Calu3 (cell line): ENCODE results near the gene NKTR. TPM values are rescaled to one million over a fixed set of nuclear protein-coding genes. Genes with fewer than 3 reads are reported as not detected.

Experiments used
- BruUV-seq: library from RNA; stranded (reverse); fragments of 400-500 nt; replicated peaks from 2 replicates; lab custom pipeline; 2021; lab: Mats Ljungman, UMichigan
- CTCF ChIA-PET: fragments of 300-600 bp; sonication (Branson Sonifier 250); formaldehyde crosslinking; loops from one replicate; lab custom pipeline; 2022; ENCODE audit warnings: antibody characterized with exemption; lab: Charles Lee
- DNase-seq: peaks from one replicate; pipeline ENCODE4 v3.0.0; 2022
- H3K27ac Mint-ChIP-seq: one replicate; pipeline ENCODE4 v1.8.0; 2022; ENCODE audit warnings: mixed read lengths; ENCODE audit not compliant: unreplicated experiment
- H3K27me3 Mint-ChIP-seq: one replicate; pipeline ENCODE4 v1.8.0; 2022; ENCODE audit warnings: mixed read lengths; ENCODE audit not compliant: unreplicated experiment
- H3K36me3 Mint-ChIP-seq: one replicate; pipeline ENCODE4 v1.8.0; 2022; ENCODE audit warnings: mild to moderate bottlenecking, moderate library complexity, mixed read lengths; ENCODE audit not compliant: insufficient read depth, unreplicated experiment
- H3K4me1 Mint-ChIP-seq: one replicate; pipeline ENCODE4 v1.8.0; 2022; ENCODE audit warnings: mild to moderate bottlenecking, low read depth, mixed read lengths; ENCODE audit not compliant: unreplicated experiment
- H3K4me3 Mint-ChIP-seq: one replicate; pipeline ENCODE4 v1.8.0; 2022; ENCODE audit warnings: mild to moderate bottlenecking, low read depth, moderate library complexity, mixed read lengths; ENCODE audit not compliant: unreplicated experiment
- H3K9me3 Mint-ChIP-seq: one replicate; pipeline ENCODE4 v1.8.0; 2022; ENCODE audit warnings: low read depth, mixed read lengths; ENCODE audit not compliant: unreplicated experiment
- intact Hi-C: fragments of 100-400 bp; cut with micrococcal nuclease; formaldehyde crosslinking; loops from one replicate; pipeline ENCODE4 v1.10.0; 2022; ENCODE audit not compliant: unreplicated experiment
- total RNA-seq: library from RNA; stranded (reverse); gene quantifications from 2 replicates; pipeline ENCODE4 v1.2.3, GENCODE V29; 2022
- TF ChIP-seq, protein P1 (sequence below): fragments of 200-600 bp; IDR thresholded peaks from one replicate; pipeline ENCODE4 v1.8.0; 2022; ENCODE audit warnings: antibody characterized with exemption; ENCODE audit not compliant: unreplicated experiment

Gene NKTR
- total RNA-seq, 1 experiment from 2014 or later = 70.0 TPM

DNA sequence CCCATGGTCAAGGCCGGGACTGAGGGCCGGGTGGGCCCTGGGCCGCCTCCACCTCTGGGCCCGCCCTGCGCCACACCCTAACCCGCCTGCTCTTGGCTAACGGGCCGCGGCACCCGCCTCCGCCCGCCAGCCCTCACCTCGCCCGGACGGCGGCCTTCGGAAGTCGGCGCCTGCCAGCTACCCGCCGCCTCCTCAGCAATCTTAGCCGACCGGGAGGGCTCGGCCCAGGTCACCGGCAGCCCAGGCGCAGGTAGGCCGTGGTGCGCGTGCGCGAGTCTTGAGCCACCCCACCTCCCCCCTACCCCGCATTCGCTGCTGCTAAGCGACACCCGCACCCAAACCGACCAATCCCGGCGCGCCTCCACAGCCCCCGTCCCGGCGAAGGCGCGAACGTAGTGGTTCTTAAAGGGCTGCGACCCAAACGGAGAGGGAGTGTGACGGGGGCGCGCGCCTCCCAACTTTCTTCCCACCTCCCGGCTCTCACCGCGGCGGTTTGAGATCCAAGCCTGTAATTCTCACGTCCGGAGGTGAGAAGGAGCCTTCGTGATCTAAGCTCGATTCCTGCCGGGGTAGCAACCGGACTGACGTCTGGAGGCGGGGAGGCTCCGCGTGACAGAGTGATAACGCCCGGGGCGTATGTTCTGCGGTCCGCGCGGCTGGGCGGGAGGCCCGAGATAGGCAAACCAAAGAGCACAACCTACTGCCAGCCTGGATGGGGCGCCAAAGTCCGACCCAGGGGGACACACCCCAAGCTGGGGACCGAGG, 18.6 kb upstream of the NKTR start, which contains the start of gene SEC22C:
SEC22C (minus strand) TSS at position 259 of the 765 bp plus-strand sequence. CDS start 12,921 bp downstream, outside the sequence.
- Mint-ChIP-seq H3K9me3 (no peaks in the 10 kb centered on the region), H3K4me3 (peak within 1 kb of the TSS; percentile 90), H3K27me3 (no peaks in the 10 kb centered on the region), H3K36me3 (peaks cover 30% of the 10 kb centered on the region), H3K4me1 (peaks cover 35% of the 10 kb centered on the region), H3K27ac (peak within 1 kb of the TSS; percentile 66)
- CTCF ChIA-PET = interaction anchor here (0.6 to 1.4 kb wide), 4 partner anchors 18 to 102 kb away, joined by 3 to 4 read pairs (median 4); partner anchors contain the start of gene NKTR
- intact Hi-C loops = no loop called here
- TF ChIP-seq, protein P1, sequence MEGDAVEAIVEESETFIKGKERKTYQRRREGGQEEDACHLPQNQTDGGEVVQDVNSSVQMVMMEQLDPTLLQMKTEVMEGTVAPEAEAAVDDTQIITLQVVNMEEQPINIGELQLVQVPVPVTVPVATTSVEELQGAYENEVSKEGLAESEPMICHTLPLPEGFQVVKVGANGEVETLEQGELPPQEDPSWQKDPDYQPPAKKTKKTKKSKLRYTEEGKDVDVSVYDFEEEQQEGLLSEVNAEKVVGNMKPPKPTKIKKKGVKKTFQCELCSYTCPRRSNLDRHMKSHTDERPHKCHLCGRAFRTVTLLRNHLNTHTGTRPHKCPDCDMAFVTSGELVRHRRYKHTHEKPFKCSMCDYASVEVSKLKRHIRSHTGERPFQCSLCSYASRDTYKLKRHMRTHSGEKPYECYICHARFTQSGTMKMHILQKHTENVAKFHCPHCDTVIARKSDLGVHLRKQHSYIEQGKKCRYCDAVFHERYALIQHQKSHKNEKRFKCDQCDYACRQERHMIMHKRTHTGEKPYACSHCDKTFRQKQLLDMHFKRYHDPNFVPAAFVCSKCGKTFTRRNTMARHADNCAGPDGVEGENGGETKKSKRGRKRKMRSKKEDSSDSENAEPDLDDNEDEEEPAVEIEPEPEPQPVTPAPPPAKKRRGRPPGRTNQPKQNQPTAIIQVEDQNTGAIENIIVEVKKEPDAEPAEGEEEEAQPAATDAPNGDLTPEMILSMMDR = no peak
- BruUV-seq = no TSS peak
- peak; percentile 96 for DNase-seq

DNA sequence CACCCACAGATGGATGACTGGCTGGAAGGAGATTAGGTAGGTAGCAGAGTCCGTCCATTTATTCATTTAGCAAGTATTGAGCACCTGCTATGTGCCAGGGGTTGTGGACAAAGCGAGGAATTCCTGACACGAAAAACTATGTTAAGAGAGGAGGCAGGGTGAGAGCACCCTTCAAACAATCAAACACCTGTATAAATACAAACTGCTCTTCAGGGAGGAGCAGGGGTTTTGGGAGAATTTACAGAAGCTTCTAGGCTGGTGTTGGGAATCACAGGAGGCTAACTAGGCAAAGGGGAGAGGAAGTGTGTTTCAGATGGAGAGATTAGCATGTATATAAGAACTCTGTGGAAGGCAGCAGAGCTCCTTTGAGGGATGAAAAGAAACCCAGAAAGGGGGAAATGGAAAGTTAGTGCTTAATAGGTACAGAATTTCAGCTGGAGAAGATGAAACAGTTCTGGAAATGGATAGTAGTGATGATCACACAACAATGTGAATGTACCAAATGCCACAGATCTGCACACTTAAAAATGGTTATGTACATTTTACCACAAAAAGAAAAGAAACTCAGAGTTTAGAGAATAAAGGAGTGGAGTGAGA, 17.9 kb upstream of the NKTR start:
- peaks cover 25% of the 10 kb centered on the region for H3K36me3 Mint-ChIP-seq
- H3K4me1 Mint-ChIP-seq = peaks cover 35% of the 10 kb centered on the region
- H3K27ac Mint-ChIP-seq = peak overlapping the region; percentile 66
- no peak for DNase-seq
- H3K27me3 Mint-ChIP-seq = no peaks in the 10 kb centered on the region
- TSS peak; percentile 67 for BruUV-seq
- peak overlapping the region; percentile 90 for H3K4me3 Mint-ChIP-seq
- CTCF ChIA-PET = interaction anchor here (0.7 to 1.4 kb wide), 2 partner anchors 18 to 31 kb away, joined by 3 to 4 read pairs; partner anchors contain the start of gene NKTR
- TF ChIP-seq, protein P1 = no peak
- no peaks in the 10 kb centered on the region for H3K9me3 Mint-ChIP-seq
- intact Hi-C loops = no loop called here

DNA sequence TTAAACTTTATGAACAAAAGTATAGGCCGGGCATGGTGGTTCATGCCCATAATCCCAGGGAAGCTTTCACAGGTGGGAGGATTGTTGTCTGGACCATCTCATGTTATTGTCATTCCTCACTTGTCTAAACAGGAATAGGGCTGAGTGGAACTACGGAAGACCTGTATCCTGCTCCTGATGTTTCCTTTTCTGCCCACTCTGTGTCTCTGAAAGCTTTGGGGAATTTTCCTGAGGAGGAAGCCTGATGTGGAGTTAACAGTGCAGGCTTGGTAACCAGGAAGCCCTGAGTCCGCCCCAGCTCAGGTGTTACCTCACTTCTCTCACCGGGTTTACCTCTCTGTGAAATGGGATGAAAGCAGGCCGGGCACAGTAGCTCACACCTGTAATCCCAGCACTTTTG, 11.9 kb upstream of the NKTR start:
- CTCF ChIA-PET = interaction anchor here (0.6 kb wide), 1 partner anchor 12 kb away, joined by 3 read pairs; no protein-coding TSS in a partner anchor
- no peak overlapping the region for H3K4me3 Mint-ChIP-seq
- BruUV-seq = no TSS peak
- TF ChIP-seq, protein P1 = no peak
- no peak for DNase-seq
- no peaks in the 10 kb centered on the region for H3K27me3 Mint-ChIP-seq
- peaks cover 33% of the 10 kb centered on the region for H3K36me3 Mint-ChIP-seq
- peaks cover 5% of the 10 kb centered on the region for H3K4me1 Mint-ChIP-seq
- H3K27ac Mint-ChIP-seq = no peak overlapping the region
- intact Hi-C loops = no loop called here
- H3K9me3 Mint-ChIP-seq = no peaks in the 10 kb centered on the region

DNA sequence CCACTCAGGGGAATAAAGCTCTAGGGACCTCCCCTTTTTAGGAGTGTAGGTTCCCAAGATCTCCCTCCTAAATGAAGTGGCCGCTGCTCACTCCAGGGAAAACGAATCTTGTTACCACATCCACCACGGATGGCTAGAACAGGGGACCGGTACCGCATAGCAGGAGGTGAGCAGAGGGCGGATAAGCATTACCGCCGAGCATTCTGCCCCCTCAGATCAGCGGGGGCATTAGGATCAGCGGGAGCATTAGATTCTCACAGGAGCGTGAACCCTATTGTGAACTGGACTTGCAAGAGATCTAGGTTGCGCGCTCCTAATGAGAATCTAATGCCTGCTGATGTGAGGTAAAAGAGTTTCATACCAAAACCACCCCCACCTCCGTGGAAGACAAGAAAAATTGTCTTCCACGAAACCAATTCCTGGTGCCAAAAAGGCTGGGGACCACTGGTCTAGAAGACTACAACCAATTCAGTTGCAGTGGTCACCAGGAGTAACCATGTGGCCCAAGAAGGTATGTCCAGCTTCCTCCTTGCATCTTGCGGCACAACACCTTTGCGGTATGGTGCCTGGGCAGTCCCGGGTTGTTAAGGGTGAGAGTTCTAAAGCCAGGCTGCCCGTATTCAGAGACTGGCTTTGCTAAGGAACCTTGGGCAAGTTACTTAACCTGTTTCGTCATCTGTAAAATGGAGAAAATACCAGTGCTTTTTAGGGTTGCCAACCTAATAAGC, 10.9 kb upstream of the NKTR start:
- Mint-ChIP-seq H3K4me1 (peaks cover 10% of the 10 kb centered on the region), H3K27me3 (no peaks in the 10 kb centered on the region), H3K4me3 (peak overlapping the region; percentile 73), H3K36me3 (peaks cover 40% of the 10 kb centered on the region), H3K9me3 (no peaks in the 10 kb centered on the region), H3K27ac (no peak overlapping the region)
- intact Hi-C loops = no loop called here
- CTCF ChIA-PET = interaction anchor here (0.6 kb wide), 1 partner anchor 13 kb away, joined by 3 read pairs; no protein-coding TSS in a partner anchor
- no peak for DNase-seq
- no TSS peak for BruUV-seq
- TF ChIP-seq, protein P1 = no peak
